Gastroesophageal sphincter (tissue), 4 donors: ENCODE results near the gene TMEM131. TPM values are rescaled to one million over a fixed set of nuclear protein-coding genes. Genes with fewer than 3 reads are reported as not detected.

Source experiments
- small RNA-seq, 4 donors: library from RNA; depleted of rRNA; stranded (forward); fragments of <200 nt; gene quantifications; one replicate each; pipeline ENCODE3, GENCODE V24; 2016
- total RNA-seq, 4 donors: library from RNA; depleted of rRNA; stranded (reverse); fragments of >200 nt; gene quantifications; one replicate each; pipeline ENCODE4 v1.1.0, GENCODE V29; 2016

Gene TMEM131
- total RNA-seq, 4 donors from 2014 or later = 32.0 to 46.4 (median 33.9) TPM

Small RNA genes lying within 50 kb of the gene (small RNA-seq; reads per million reads assigned to genes)
- 0 reads per million in 4 donors for gene HMGN1P36
- gene RNU7-96P = 0 reads per million in 4 donors

Other genes with a start within 250 kb of the TMEM131 start
- not detected for gene VWA3B, start 91.2 kb upstream of the TMEM131 start, total RNA-seq